Measurements from ENCODE around the gene LOX.
A peak's percentile ranks its signal among the peaks of the same experiment; 100 is the strongest.
"Not testable (repeated sequence)": the region's sequence is repeated elsewhere in the genome, so short reads cannot be mapped to it uniquely, and the experiment has no call there.

LOX gene

DNA sequence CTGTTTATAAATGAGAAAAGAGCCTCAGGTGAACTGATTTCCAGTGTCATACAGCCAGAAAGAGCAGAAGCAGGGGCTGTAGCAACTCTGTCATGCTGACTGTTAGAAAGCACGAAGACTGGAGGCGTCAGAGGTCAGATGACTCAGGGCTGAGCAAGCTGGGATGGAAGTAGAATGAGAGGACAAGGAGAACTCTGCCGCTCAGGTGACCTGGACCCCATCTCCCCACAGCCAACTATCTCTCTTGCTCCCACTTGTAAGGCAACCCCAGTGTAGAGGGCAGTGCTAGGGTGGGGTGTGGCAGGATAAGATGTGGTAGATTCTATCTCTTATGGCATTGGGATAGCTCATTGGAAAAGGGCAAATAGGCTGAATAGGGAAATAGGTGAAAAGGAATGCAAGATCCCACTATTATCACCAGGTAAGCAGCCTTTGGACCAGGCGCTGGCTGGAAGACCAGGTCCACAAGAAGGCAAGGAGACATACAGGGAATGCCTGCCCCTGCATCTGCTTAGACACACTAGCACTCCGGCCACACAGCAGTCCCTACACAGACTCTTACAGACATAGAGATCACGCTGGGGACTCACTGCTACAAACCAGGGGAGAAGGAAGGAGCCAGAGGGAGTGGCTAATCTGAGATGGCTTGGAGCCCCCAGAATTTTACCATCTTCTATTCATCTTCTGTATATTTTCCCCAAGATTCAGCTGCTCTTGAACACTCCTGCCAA is 21.2 kb upstream of the LOX start:
- no peak for DNase-seq

DNA sequence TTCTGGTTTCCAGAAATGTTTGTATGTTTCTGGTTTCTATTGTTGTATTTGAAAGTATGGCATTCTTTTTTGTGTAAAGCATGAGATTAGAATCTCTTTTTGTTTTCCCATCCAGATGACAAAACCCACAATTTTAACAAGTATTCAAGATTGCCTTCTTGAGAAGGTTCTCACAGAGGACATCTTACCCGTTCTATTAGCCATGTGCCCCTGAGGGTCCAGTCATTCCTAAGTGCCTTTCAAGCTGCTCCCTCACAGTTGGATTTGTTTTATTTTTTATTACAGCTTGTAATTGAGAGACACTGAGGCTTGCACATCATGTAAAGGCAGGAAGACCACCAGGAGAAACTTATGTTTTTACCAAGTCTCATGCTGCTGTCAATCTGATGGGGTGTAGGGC is 19.3 kb upstream of the LOX start:
- DNase-seq: no peak

DNA sequence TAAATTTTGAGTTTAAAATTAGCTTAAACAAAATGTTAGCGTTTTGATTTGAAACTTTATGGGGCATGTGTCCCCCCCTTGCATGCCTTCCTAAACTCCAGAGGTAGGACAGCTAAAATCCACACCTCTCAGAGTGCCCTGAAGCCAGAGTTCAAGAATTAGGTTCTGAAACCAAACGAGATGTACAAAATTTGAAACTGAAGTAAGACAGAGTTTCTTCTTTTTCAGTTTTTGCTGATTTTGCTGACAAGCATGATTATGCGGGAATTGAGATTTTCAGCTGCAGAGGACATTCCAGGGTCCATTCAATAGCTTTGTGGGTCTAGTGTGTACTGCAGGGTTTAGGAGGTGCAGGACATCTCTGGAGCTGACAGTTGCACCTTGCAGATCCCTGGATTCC is 17.1 kb upstream of the LOX start:
- DNase-seq: no peak

DNA sequence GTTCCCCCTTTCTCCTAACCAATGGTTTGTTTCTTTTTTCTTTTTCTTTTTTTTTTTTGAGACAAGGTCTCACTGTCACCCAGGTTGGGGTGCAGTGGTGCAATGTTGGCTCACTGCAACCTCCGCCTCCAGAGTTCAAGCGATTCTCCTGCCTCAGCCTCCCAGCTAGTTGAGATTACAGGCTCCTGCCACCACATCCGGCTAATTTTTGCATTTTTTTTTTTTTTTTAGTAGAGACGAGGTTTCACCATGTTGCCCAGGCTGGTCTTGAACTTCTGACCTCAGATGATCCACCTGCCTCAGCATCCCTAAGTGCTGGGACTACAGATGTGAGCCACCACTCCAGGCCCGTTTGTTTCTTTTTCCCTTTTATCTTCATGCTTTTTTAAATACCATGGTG is 16.2 kb upstream of the LOX start:
- not testable (repeated sequence) for DNase-seq

DNA sequence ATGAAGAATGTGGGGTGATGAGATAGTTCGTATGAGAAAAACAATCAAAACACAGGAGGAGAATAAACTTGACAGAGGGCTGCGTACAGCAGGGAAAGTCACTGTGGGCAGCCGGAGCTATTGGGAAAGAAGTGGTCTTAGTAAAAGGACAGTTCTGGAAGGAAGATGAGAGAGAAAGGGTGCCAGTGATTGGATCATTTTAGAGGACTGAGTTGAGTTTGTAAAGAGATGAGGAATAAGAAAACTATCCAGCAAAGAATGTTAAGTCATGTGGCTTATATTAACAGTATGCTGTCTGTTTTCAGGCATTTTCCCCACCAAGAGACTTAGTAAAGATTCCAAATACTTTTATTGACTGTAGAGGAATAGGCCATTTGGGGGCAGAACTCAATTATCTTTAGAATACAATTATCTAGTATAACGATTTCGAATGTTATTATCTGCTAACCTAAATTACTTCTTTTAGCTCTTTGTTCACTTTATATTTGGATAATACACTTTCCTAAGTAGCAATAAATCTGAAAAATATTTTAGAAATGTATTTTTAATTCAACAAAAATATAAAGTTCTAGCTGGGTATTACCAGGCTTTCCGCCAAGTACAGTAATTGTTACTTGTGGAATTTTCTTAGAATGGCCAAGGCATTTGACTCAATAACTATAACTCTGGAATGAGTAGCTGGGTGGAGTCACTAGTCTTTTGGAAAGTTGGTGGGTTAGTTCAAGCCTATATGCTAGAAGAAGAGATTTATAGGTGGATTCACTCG is 15.5 kb upstream of the LOX start:
- DNase-seq: no peak

DNA sequence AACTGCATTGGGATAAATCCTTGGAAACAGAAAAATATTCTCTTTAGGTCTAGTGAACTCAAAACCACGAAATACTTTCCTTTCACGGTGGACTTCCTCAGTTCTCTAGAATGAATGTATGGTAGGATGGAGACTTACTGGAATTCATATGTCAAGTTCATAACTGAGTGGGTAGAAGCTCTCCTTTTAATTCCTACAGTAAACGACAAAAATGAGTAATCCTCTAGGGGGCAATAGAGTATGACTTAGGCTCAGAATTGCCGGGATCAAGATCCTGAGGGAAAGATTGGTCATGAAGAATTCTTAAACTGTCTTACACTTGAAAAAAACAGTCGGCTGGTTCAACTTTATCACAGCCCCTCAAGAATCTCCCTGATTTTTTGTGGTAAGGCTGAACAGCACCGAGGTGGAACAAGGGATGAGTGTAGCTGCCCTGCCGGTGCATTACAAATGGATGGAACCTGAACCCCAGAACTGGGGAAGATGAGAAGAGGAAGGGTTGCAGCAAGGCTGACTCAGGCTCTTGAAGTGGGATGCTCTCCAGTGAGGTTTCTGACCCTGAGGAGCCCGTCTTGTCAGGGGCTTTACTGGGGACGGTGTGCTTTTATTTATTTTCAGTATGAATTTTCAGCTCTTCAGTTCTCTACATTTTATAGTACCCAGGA is 14.0 kb upstream of the LOX start:
- no peak for DNase-seq

DNA sequence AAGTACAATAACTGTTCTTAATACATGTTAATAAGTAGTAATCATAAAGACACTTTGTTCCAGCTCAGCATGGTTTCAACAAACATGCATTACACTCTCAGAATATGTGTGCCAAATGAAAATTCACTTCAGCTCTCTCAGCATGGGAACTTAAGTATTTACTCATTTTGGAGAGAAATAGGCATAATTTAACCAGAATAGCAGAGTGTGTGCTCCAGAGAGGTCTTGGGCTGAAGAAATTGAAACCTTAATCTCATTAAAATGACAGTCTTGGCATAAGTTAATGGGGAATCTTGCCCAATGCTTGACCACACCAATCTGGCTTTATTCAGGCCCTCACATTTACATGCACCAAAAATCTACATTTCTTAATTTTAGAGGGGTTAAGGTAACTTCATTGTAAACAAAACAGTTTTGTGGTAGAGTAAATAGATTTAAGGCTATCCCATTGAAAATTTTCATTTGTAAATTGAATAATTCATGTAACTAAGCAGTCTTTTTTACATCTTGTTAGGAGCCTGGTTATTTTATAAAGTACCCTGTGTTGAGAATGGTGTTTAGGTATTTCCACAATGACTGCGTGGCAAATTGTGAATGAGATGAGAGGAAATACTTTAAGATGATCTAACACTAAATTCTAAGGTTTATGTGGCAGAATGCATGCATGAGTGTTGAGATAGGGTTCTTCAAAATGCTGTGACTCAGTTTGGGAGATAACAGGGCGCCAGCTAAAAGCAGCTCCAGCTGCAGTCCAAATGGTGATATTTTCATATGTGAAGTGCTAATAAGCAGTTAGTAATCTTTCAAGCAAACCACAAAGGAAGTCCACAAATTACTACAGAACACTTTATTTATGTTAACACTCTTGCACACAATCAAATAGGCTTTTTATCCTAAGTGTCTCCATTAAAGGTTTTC is 11.3 kb upstream of the LOX start:
- DNase-seq: no peak

DNA sequence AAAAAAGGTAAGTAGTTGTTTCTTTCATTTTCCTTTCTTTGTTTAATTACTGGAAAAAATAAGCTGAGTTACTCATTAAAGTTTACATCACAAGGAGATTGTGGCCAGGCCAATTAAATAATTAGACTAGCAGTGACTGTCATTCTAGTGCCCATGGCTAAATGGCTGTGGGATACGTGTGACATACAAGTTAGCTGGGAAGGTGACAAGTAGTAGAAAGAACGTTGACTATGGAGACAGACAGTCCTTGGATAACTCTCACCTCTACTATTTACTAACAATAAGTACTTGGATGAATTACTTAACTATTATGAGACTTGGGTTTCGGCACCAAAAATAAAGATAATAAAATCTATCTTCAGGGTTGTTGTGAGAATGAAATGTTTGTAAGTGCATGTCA is 7.0 kb upstream of the LOX start:
- DNase-seq: no peak

DNA sequence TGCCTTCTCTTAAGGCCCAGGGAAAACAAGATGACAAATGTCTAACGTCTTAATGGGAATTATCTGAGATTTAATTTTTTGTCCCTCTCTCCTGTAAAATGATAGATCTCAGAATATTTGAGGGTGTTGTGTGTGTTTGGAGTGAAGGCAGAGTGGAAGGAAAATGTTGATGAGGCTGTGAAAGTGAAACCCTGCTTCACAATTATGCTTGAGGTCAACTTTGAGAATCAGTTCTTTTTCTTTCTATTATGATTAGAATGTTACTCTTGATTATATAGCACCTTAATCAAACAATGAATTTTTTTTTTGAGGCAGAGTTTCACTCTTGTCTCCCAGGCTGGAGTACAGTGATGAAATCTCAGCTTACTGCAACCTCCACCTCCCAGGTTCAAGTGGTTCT is 5.5 kb upstream of the LOX start:
- DNase-seq: no peak

DNA sequence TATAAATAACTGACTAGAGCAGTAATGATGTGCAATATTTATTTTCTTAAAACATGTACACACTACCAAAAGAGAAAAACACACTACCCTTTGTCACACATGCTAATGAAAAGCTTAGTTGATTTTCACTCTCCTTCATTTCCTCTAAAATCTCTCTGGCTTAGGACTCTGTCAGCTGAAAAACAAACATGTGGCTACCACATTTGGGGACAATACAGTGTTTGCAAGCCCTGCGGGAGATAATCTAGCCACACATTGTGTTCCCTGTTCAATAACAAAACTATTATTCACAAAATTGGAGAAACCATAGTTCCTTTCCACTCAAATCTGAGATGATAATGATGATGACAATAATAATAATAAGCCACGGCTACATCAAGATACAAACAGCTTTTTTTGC is 3.5 kb upstream of the LOX start:
- no peak for DNase-seq

DNA sequence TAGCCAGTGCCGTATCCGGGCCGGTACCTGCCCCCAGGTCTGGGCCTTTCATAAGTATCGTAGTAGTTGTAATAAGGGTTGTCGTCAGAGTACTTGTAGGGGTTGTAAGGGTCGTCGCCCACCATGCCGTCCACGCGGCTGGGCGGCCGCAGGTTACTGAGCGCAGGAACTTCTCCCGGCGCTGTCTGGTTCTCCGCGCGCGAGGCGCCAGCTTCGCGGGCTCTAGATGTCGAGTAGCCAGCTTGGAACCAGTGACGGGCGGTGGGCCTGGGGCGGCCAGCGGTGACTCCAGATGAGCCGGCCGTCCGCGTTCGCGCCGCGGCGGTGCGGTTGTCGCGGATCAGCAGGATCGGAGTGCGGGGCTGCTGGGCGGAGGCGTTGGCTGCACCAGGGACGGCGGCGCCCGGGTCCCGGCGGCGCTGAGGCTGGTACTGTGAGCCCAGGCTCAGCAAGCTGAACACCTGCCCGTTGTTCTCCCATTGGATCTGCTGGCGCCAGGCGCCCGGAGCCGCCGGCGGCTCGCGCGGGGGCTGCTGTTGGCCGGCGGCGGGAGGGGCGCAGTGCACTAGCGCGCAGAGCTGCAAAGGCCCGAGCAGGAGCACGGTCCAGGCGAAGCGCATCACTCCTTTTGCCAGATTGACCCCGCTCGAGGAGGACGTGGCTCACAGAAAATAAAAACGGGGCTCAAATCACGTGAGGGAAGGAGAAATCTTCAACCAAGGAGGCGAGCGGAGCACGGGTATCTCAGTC is 518 bp downstream of the LOX start:
- DNase-seq: peak in 2 of 56 donors; percentile 2 to 25

DNA sequence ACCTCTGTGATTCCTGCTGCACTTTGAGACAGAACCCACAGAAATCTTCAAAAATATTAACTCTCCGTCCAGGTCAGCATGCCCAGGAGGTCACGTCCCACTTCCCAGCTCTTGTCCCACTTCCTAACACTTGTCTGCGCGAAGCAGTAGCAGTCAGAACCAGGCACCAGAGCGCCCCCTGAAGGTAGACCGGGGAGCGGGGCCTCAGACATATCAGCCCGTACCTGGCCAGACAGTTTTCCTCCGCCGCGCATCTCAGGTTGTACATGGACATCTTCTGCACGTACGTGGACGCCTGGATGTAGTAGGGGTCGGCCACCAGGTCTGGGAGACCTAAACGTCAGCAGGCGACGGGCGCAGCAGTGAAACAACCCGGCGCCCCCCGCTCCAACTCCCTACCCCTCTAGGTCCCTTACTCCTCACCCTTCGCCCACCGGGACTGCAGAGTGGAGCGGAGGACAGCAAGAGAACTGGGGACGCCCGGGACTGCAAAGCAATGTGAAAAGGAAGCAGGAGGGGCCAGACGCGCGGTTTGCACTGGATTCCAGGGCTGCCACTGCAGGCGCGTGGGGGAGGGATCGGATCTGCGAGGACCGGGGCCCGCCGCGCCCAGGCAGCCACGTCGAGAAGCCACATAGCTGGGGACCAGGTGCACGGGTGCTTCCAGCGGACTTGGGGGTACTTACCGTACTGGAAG is 1.2 kb downstream of the LOX start:
- peak in 33 of 56 donors; percentile 1 to 75 (median 27) for DNase-seq

DNA sequence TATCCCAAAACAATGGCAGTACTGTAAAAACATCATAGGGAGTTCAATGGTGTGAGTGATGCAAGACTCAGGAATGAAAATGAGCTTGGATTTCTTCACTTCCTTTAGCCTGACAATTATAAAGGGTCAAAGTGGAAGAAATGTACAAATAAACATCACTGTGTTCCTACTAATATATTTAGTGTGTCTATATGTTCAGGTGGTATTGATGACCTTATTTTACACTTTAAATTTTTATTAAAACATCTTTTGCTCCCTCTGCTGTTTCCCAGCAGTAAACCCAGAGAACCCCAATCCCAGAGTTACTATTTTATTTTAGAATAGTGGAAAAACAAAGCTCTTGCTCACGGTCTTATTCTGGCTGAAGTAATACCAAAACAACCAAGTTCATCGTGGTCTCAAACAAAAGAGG is 2.0 kb downstream of the LOX start:
- DNase-seq: no peak

DNA sequence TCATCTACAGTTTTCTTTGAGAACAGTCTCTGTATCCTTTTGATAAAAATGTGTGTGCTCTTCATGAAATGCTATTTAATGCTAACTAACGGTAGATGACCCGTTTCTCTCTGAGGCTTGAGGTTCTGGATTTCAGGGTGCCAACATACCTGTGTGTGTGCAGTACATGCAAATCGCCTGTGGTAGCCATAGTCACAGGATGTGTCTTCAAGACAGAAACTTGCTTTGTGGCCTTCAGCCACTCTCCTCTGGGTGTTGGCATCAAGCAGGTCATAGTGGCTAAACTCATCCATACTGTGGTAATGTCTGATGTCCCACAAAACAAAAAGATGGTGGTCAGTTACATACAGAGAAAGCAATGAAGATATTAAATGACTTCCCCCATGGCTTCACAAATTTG is 4.2 kb downstream of the LOX start:
- DNase-seq: no peak

DNA sequence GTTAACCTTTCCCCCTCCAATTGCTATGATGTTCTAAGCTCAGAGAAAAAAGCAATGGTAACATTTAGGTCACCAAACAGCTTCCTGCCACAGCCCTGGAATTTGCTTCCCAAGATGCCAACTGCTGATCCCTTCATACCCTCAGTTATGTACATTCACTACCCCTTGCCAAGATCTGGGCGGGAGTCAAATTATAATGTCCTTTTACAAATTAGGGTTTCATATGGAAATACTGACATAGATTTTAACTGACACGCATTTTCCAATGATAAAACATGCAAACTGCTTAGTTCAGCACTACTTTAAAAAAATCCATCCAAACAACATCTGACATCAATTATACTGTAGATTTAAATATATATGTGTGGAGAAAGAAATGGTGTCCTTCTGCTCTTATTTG is 5.0 kb downstream of the LOX start:
- no peak for DNase-seq

DNA sequence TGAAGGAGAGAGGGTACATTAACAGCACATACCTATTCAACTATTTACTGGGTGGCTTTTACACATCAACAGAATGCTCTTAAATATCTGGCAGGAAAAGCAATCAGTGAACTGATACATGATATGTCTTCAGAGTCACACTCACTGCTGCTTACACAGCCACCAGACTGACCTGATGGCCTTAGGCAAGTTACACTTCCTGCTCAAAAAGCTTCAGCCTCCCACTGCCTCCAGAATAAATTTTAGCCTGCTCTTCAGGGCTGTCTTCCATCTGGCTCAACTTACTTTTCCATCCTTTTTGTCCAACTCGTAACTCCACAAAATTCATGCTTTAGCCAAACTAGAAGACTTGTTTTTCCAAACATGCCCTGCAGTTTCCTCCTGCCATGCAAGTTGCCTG is 10.7 kb downstream of the LOX start:
- no peak for DNase-seq

DNA sequence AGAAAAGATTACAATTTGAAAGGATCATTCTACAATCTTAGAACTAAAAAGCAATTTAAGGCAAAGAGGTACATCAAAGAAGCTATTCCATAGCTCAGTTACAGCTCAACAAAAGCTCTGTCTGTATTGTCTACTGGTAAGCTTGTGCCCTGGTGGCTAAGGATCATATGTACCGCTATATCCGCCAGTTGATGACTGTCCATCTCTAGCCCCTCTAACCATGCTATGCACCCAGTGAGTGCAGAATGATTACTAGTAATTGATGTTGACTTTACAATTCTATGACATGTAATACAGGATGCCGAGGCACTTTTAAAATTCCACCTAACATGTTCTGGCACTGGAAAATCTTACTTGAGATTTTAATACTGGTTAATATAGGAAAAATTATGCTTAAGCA is 13.1 kb downstream of the LOX start:
- no peak for DNase-seq

DNA sequence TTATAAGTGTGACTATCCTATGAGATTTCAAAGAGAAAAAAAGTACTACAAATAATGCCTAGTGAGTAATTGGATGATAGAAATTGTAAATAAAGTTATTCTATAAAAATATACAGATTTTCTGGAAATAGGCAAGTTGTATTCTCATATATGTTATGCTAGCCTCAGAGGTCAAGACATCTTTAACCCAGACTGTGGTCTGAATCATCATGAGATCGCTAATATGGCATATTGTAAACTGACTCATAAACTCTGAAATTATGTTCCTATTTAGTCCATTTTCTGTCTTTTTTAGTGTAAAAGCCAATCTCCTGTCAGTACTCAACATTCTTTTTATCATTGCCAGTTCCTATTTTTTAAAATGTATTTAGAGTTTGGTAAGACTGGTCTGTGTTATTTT is 14.2 kb downstream of the LOX start:
- no peak for DNase-seq

DNA sequence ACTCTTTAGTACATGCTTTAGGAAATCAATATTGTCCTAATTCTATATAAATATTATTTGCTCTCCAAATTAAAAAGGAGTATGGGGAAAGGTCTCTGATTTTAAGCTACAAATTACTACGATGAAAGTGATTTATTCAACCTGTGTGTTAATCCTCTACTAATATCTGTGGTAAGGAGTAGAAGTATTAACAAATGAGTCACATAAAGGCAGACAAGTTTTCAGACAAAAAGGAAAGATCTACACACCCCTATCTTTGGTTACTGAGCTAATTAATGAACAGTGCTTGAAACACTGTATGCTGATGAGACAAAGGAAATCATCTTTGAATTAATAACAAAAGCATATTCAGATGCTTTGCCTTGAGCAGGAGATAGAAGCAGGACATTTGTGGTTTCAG is 15.9 kb downstream of the LOX start:
- DNase-seq: no peak

DNA sequence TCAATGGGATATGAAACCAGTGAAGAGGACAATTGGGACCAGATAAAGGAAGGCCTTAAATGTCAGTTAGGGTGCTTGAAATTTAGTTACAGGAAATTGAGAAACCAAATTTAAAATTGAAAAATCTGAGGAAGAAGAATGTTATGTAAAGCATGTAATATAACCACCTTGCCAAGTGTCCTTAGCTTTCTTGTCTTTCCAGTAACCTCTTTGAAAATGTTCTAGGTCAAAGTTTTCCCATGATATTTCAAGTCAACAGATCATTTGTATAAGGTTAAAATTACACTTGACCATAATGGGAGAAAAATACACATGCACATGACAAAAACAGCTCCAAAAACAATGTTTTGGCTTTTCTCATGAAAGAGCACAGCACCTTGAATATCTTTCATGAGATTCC is 21.1 kb downstream of the LOX start:
- DNase-seq: no peak

Data from amygdala (tissue), 56 donors.